ENCODE results near the gene ALPK1. TPM values are rescaled to one million over a fixed set of nuclear protein-coding genes. Genes with fewer than 3 reads are reported as not detected.
A peak's percentile ranks its signal among the peaks of the same experiment; 100 is the strongest.
"Not testable (repeated sequence)": the region's sequence is repeated elsewhere in the genome, so short reads cannot be mapped to it uniquely, and the experiment has no call there.

Gene ALPK1
- total RNA-seq, 1 donor from 2014 or later: 27.0 TPM

DNA sequence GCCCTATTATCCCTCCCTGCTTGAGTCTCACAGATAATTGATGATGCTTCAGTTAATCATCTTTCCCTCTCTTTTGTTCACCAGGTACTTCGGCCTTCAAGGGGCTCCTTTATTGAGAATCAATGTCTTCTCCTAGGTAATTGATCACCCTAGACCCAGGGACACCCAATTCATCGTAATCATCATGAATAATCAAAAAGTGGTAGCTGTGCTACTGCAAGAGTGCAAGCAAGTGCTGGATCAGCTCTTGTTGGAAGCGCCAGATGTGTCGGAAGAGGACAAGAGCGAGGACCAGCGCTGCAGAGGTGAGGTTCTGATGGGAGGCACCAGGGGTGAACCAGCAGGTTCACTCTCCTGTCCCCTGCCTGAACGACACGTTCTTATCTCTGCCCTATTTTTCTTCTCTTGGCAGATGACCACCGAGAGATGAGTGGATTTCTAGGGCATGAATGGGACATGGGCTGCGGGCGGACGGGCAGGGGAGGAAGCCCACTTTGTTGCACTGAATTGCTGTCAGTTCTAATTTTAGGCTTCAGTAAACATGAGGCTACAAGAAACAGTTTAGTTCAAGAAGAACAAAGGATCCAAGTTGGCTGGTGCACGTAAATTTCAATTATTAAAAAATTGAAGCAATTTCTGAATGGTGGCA, 80.5 kb downstream of the ALPK1 start:
- no peak for DNase-seq (ENCODE audit: low spot score)

DNA sequence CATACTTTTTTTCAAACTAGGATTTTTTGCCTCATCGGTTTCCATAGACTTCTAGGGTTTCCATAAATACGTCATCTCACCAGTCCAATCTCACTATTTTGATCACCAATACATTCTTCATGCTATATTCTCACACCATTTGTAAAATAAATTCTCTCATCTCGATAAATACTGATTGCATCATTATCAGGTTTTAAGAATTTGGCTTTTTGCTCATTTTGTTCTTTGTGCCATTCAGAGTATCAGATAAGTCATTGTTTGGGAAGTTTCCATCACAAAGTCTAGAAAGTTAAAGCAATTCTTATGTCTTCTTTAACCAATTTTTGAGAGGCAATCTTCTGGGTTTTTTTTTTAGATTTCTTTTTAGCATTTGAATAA, 81.1 kb downstream of the ALPK1 start:
- no peak for DNase-seq (ENCODE audit: low spot score)

DNA sequence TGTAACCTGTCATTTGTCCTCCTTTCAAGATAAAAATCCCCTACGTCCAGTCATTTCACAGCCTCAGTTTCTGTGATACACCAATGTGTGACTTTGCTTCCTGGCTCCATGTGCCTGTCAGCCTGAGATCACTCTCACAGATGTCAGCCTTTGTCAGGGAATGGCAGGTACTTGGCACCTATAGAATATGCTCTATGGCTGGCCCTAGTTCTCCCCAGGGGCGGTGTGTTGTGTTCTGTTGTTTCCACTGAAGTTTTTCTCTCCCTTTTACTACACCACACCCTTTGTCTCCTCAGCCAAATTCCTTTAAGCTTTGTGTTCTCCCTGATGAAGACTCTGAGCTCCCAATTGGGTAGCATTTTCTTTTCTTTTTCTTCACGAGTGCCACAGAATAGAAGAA, 81.7 kb downstream of the ALPK1 start:
- DNase-seq (ENCODE audit: low spot score): peak; percentile 2

DNA sequence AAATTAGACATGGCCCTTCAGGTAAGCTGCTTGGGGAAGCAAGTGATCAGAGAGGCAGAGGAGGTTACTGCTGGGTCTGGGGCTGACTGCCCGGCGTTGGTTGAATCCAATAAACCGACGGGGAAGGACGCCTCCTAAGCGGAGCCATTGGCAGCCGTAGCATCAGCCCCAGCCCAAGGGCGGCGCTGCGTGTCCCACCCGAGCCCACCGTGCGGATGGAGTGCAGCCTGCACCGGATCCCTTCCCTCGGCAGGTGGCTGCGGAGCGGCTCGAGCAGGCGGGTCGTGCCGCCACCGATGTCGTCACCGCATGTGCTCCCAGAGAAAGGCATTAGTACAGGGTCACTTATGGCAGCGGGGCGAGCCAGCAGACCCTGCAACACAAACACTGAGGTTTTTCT, 82.1 kb downstream of the ALPK1 start:
- peak; percentile 5 for DNase-seq (ENCODE audit: low spot score)

DNA sequence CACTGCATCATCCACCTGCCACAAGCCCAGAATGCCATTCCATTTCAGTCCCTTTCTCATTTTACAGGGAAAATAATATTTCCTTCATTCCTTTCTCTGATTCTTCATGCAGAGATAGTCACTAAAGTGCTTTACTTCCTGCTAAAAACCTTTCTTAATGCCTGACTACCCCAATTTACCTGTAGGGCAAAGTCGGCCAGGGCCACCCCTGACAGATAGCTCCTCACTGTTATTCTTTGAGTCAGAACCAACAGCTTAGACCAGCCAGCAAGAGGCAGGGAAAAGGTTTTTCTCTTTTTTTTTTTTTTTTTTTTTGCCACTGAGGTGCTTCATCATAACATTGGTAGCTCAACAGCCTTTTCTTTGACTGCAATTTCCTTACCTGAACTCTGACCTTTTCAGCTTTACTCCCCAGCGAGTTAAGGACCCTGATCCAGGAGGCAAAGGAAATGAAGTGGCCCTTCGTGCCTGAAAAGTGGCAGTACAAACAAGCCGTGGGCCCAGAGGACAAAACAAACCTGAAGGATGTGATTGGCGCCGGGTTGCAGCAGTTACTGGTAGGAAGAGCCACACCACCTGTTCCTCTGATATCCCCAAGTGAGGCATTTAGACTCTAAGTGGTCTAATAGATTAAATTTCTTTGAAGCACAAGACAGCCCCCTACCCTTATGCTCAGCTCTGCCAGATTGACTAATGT, 85.0 kb downstream of the ALPK1 start:
- DNase-seq (ENCODE audit: low spot score): no peak

DNA sequence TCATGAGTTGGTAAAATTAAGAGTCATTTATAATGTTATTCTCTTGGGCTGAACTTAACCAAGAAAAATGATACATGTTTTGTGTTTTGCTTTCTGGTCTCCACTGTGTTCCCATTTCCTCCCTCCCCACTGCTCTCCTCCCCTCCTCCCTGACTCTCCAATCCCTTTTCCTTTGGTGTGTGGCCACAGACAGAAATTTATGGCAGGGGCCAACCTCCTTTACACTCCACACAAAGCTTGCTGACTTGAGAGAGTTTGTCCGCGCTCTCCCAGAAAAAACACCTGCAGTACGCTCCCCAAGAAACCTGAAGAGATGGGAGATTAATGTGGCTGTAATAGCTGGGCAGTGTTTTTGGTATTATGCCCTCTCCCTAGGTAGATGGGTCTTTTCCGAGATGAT, 88.9 kb downstream of the ALPK1 start:
- no peak for DNase-seq (ENCODE audit: low spot score)

DNA sequence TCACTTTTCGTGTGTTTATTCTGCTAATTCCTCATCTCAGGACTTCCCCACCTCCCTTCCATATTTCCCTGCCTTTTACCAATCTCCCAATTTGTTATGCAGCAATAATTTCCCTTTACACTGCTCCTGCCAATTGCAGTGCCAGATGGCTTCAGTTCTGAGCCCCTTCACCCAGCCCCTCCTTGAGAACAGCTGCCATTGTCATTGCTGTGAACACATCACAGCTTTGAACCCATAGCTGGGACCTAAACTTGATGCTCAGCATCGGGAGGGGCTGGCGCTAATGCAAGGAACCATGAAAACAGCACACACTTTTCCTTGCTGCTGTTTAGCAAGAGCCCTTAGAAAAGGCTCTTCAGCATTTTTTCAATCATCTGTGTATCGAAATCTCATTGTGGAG, 104.9 kb downstream of the ALPK1 start:
- DNase-seq (ENCODE audit: low spot score): no peak

DNA sequence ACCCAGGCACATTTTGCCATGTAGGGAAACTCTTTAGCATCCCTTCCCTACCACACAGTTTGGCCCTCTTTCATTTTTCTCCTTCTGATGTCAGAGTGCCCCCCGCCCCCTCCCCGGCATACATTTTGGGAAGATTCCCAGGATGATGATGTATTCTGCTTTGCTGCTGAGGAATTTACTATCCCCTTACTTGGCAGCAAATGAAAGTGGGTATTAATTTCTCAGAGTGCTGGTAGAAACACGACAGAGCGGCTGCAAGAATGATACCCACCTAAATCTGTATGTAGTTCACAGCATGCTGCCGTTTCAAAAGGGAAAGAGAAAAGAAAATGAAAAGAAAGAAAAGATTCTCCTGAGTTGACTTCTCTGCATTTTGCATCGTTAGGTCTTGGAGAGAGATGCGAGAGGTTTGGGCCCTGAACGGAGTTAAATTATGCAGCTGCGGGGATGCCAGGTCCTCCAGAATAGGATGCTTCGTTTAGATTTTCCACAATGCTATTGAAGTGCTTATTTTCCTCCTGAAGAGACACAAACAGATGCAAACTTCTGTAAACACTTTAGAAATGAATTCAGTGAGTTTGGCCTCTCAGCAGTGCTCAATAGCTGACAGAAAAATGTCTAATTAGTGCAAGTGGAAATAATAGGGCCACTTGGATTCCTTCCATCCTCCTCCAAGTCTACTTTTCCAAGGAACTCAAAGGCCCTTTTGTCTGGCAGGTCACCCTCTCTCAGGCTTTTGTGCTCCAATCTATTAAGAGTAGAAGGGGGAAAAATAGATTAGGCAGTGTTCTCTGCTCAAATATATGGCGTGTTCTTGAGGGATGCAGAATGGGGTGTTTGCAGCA, 106.2 kb downstream of the ALPK1 start:
- peak; percentile 92 for DNase-seq (ENCODE audit: low spot score)

DNA sequence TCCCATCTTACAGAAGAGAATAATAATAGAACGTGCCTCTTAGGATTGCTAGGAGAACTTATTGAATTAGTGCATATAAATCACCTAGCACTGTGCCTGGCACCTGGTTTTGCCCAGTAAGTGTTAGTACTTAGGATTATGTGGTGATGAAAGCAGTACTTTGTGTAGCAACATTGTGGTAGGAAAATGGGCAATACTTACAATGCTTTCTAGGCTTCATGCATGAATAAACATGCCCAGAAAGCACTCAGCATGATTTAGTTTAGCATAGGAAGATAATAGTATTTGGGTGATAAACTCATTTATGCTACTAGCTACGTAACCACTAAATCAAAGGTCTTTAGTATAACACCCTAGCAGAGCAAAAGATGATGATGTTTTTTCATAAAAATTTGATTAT, 113.2 kb downstream of the ALPK1 start:
- DNase-seq (ENCODE audit: low spot score): no peak

DNA sequence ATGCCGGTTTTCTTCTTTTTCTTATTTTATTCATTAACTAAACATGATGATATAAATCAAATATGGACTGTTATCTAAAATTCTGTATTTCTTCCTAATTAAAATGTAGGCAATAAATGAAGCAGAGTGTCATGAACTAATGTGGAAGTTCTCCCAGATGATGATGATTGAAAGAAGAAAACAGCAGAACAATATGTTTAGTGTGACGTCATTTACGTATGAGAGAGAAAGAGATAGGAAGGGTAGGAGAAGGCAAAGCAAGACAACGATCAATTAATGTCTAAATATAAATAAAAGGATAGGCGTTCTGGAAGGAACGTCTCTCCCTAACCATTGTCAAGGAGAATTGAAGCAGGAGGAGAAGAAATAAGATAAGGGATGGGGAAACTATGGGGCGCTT, 113.6 kb downstream of the ALPK1 start:
- no peak for DNase-seq (ENCODE audit: low spot score)

DNA sequence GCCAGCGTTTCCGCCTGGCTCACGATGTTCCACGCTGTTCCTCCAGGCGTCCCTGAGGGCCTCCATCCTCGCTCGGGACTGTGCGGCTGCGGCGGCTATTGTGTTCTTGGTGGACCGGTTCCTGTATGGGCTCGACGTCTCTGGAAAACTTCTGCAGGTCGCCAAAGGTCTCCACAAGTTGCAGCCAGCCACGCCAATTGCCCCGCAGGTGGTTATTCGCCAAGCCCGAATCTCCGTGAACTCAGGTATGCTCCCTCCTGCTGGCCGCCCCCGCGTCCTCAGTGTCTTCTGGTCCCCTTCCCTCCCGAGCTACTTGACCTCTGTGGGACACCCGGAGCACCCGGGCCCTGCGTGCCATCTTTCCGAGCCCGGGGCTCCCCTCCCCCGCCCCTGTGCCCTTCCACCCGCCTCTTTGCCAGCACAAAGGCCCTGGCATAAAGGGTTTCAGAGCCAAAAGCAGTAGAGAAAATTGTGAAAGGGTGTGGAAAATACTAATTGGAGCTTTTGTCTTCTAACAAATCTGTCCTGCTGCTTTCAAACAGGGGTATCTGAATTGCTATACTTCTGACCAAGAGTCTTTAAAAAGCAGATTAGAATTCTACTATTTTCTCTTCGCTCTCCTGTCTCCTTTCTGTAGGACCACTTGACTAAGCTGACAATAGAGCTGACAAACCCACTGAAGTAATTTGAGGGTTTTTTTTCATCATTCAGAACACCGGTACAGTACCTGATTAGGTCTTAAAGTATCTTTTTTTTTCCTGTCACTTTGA, 114.8 kb downstream of the ALPK1 start:
- DNase-seq (ENCODE audit: low spot score): no peak

DNA sequence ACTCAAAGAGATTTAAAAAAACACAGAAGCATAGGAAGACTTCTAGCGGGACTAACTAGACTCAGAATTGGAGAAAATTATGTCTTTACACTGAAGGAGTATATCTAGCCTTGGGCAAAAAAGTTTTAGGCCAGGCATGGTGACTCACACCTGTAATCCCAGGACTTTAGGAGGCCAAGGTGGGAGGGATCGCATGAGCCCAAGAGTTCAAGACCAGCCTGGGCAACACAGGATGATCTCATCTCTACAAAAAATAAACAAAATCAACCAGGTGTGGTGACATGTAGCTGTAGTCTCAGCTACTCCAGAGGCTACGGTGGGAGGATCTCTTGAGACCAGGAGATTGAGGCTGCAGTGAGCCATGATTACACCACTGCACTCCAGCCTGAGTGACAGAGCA, 119.3 kb downstream of the ALPK1 start:
- no peak for DNase-seq (ENCODE audit: low spot score)

DNA sequence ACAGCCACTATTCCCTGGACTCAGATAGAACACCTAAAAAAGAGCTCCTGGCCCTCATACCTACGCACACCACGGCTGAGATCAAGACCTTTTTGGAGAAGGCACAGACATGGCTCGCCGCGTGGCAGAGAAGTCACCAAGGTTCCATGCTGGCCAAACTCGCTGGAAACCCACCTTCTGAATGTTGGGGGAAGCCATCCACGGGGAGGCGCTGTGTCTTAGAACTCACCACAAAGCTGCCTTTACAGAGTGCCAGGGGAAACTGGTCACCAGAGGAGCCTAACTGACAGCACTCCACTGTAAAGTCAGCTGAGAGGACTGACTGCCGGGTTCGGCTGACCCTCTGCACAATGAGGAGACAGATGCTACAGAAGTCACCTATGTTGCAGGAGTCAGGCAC, 120.9 kb downstream of the ALPK1 start:
- no peak for DNase-seq (ENCODE audit: low spot score)

DNA sequence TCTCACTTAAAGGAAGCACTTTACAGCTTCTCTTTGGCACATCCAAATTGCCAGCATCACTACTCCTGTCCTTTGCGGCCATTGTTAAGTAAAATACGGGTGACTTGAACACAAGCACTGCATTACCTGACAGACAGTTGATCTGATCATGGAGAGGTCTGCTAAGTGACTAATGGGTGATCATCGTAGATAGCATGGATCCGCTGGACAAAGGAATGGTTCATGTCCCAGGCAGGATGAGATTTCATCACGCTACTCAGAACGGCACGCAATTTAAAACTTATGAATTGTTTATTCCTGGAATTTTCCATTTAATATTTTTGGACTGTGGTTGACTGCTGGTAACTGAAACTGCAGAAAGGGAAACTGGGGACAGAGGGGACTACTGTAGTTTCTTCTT, 124.7 kb downstream of the ALPK1 start:
- DNase-seq (ENCODE audit: low spot score): no peak

DNA sequence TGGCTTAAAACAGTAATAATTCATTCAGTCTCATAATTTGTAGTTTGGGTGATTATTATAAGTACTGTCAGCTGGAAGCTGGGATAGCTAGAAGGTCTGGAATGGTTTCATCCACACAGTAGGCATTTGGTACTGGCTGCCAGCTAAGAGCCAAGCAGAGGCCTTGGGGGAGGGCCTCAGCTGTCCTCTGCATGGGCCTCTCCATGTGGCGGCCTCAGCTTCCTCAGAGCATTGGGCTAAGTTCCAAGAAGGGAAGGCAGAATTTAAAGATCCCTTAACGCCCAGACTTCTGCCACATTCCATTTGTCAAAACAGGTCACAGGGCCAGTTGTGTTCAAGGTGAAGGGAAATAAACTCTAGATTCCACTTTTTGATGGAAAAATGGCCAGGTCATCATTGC, 125.5 kb downstream of the ALPK1 start:
- DNase-seq (ENCODE audit: low spot score): no peak

DNA sequence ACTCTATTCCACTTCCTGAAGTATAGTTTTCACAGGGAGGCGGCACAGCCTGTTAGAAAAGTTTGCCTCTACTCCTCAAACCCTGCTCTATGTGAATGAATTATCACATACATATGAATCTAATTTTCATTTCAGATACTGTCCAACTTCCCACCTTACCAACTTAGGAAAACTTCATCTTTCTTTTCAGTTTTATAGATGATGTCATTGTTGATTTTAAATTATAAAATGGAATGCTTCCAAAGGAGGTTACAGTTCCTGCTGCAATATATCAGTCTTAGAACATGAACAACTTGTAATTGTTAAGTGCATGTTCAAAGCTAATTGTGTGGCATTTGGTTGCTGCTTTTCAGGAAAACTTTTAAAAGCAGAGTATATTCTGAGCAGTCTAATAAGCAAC, 126.4 kb downstream of the ALPK1 start:
- no peak for DNase-seq (ENCODE audit: low spot score)

DNA sequence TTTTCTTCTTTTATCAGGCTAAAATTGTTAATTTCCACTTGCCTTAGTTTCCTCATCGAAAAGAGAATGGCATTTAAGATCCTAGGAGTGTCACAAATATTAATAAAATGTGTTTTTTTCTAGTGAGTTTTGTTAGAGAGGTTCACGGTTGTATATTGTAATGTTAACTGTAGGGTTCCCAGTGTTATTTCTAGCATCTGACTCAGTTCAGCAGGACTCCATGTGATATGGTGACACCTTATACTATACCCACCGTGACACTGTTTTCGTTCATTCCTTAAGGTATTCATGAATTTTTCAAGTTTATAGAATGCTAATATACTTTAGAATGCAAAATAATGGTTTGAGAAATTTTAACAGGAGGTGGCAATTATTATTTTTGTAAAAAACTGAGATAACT, 128.7 kb downstream of the ALPK1 start:
- DNase-seq (ENCODE audit: low spot score): no peak

DNA sequence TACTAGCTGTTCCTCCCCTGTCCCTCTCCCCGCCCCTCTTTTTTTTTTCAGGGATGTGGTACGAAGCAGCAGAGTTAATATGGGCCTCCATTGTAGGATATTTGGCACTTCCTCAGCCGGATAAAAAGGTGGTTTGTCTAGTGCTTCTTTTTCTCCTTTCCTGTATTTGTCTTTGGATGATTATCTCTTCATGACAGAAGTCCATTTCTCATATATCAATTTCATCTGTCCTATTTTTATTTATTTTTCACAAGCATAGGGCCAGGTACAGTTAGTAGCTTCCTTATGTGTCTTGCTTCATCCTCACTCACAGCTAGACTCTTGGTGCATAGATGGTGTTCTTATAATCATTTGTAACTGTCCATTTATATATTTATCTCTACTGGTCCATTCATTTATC, 129.2 kb downstream of the ALPK1 start:
- DNase-seq (ENCODE audit: low spot score): no peak

DNA sequence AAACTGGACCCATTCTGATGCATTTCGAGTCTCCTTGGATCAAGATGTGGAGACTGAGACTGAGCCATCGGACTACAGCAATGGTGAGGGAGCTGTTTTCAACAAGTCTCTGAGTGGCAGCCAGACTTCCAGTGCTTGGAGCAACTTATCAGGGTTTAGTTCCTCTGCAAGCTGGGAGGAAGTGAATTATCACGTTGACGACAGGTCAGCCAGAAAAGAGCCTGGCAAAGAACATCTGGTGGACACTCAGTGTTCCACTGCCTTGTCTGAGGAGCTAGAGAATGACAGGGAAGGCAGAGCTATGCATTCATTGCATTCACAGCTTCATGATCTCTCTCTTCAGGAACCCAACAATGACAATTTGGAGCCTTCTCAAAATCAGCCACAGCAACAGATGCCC, 134.0 kb downstream of the ALPK1 start:
- no peak for DNase-seq (ENCODE audit: low spot score)

DNA sequence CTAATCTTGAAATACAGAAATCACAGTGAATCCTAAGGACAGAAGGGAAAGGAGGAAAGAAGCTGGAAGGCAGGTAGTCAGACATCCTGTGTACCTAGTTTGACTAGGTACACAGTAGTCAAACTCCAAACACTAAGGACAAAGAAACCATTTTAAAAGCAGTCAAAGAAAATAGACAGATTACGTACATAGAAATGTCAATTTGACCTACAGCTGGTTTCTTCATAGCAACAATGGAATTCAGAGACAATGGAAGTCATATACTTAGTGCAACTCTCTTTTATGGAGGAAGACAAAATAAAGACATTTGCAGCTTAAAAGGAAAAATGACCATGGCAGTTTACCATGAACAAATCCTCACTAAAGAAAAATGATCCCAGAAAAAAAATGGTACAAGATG, 139.8 kb downstream of the ALPK1 start:
- DNase-seq (ENCODE audit: low spot score): no peak

DNA sequence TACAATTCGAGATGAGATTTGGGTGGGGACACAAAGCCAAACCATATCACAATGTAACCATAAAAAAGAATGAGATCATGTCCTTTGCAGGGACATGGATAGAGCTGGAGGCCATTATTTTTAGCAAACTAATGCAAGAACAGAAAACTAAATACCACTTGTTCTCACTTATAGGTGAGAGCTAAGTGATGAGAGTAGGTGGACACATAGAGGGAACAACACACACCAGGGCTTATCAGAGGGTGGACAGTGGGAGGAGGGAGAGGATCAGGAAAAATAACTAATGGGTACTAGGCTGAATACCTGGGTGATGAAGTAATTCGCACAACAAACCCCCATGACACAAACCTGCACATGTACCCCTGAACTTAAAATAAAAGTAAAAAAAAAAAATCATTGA, 145.1 kb downstream of the ALPK1 start:
- not testable (repeated sequence) for DNase-seq (ENCODE audit: low spot score)
